HEK293T (cell line): ENCODE results near the gene DBH.

Experiments used
- CTCF ChIA-PET: fragments of 350-600 bp; formaldehyde crosslinking; extraction: SDS; loops from one replicate; lab custom pipeline; 2021; ENCODE audit warnings: antibody characterized with exemption, inconsistent platforms; lab: Yijun Ruan, JAX
- POLR2A ChIA-PET: fragments of 350-600 bp; formaldehyde crosslinking; extraction: SDS; loops from one replicate; lab custom pipeline; 2020; ENCODE audit warnings: antibody characterized with exemption, inconsistent platforms; lab: Yijun Ruan, JAX
- DNase-seq: peaks from one replicate; pipeline ENCODE4 v3.0.0; 2012; ENCODE audit warnings: mixed read lengths; ENCODE audit errors: extremely low spot score
- ARNT ChIP-seq: fragments of 450-650 bp; IDR thresholded peaks from 2 replicates; pipeline ENCODE4 v1.6.1; 2017; ENCODE audit warnings: mild to moderate bottlenecking
- BHLHE40 ChIP-seq: fragments of 450-650 bp; IDR thresholded peaks from 2 replicates; pipeline ENCODE4 v1.6.1; 2016; ENCODE audit warnings: mild to moderate bottlenecking, moderate library complexity, borderline replicate concordance
- CTBP1 ChIP-seq: fragments of 450-650 bp; IDR thresholded peaks from 2 replicates; pipeline ENCODE4 v1.6.1; 2016; ENCODE audit warnings: borderline replicate concordance
- ELF4 ChIP-seq: fragments of 450-650 bp; IDR thresholded peaks from 2 replicates; pipeline ENCODE4 v1.6.1; 2017; ENCODE audit warnings: antibody characterized with exemption
- FOXA1 ChIP-seq: fragments of 450-650 bp; IDR thresholded peaks from 2 replicates; pipeline ENCODE4 v1.6.1; 2016; ENCODE audit warnings: mild to moderate bottlenecking
- FOXK2 ChIP-seq: fragments of 450-650 bp; IDR thresholded peaks from 2 replicates; pipeline ENCODE4 v1.6.1; 2016; ENCODE audit warnings: mild to moderate bottlenecking
- FOXM1 ChIP-seq: fragments of 450-650 bp; IDR thresholded peaks from 2 replicates; pipeline ENCODE4 v1.6.1; 2017; ENCODE audit warnings: mild to moderate bottlenecking, borderline replicate concordance
- HDGF ChIP-seq: fragments of 450-650 bp; IDR thresholded peaks from 2 replicates; pipeline ENCODE4 v1.6.1; 2017; ENCODE audit warnings: antibody characterized with exemption, borderline replicate concordance
- L3MBTL2 ChIP-seq: fragments of 450-650 bp; conservative IDR thresholded peaks from 2 replicates; pipeline ENCODE4 v1.6.1; 2016; ENCODE audit warnings: mild to moderate bottlenecking
- LEF1 ChIP-seq: fragments of 450-650 bp; IDR thresholded peaks from 2 replicates; pipeline ENCODE4 v1.6.1; 2017; ENCODE audit warnings: mild to moderate bottlenecking, borderline replicate concordance
- NFRKB ChIP-seq: fragments of 450-650 bp; IDR thresholded peaks from 2 replicates; pipeline ENCODE4 v1.6.1; 2016; ENCODE audit warnings: mild to moderate bottlenecking, moderate library complexity
- SP1 ChIP-seq: fragments of 450-650 bp; IDR thresholded peaks from 2 replicates; pipeline ENCODE4 v1.6.1; 2017
- SUZ12 ChIP-seq: fragments of 450-650 bp; IDR thresholded peaks from 2 replicates; pipeline ENCODE4 v1.6.1; 2016; ENCODE audit warnings: mild to moderate bottlenecking
- TARDBP ChIP-seq: fragments of 450-650 bp; IDR thresholded peaks from 2 replicates; pipeline ENCODE4 v1.6.1; 2016
- ZNF384 ChIP-seq: fragments of 450-650 bp; IDR thresholded peaks from 2 replicates; pipeline ENCODE4 v1.6.1; 2016
- TF ChIP-seq, protein P1 (sequence below): fragments of 450-650 bp; IDR thresholded peaks from 2 replicates; pipeline ENCODE4 v1.6.1; 2016

The DBH gene

DNA sequence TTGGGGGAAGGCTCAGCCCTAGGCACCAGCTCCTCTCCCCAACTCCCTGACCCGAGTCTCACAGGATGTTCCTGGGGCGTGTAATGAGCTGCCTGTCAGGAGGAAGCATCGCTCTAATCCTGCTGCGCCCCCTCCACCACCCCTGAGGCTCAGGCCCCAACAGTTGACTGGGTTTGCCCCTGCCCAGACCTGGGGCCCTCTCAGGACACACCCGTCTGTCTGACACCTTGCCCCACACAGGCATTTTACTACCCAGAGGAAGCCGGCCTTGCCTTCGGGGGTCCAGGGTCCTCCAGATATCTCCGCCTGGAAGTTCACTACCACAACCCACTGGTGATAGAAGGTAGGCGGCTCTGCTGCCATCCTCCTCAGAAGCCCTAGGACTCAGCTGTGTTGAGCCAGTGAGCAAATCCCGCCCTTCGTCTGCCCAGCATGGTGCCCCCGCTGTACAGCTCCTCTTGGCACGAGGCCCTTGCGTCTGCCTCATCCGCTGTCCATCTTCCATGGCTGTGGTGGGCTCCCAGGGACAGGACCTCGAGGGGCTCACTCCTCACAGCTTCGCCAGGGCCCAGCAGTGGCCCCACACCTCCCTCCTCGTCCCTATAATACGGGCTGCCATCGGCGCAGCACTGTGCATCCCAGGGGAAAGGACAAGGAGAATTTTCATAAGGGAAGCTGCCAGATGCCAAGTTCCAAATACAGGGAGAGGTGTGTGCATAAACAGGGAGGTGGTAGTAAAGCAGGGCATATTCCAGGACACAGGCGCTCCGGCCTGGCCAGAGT, 8.0 kb downstream of the DBH start:
- CTCF ChIA-PET, result no interaction called here
- no peak for TF ChIP-seq L3MBTL2
- TF ChIP-seq, protein P1, sequence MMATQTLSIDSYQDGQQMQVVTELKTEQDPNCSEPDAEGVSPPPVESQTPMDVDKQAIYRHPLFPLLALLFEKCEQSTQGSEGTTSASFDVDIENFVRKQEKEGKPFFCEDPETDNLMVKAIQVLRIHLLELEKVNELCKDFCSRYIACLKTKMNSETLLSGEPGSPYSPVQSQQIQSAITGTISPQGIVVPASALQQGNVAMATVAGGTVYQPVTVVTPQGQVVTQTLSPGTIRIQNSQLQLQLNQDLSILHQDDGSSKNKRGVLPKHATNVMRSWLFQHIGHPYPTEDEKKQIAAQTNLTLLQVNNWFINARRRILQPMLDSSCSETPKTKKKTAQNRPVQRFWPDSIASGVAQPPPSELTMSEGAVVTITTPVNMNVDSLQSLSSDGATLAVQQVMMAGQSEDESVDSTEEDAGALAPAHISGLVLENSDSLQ, result no peak
- TF ChIP-seq ZNF384, result no peak
- TF ChIP-seq SP1, result no peak
- no peak for TF ChIP-seq LEF1
- TF ChIP-seq FOXM1, result no peak
- no peak for TF ChIP-seq BHLHE40
- TF ChIP-seq FOXA1, result no peak
- no peak for TF ChIP-seq SUZ12
- TF ChIP-seq FOXK2, result no peak
- no peak for TF ChIP-seq ELF4
- no peak for TF ChIP-seq CTBP1
- TF ChIP-seq NFRKB, result no peak
- no peak for TF ChIP-seq TARDBP
- no peak for TF ChIP-seq HDGF
- TF ChIP-seq ARNT, result no peak
- POLR2A ChIA-PET, result no interaction called here

DNA sequence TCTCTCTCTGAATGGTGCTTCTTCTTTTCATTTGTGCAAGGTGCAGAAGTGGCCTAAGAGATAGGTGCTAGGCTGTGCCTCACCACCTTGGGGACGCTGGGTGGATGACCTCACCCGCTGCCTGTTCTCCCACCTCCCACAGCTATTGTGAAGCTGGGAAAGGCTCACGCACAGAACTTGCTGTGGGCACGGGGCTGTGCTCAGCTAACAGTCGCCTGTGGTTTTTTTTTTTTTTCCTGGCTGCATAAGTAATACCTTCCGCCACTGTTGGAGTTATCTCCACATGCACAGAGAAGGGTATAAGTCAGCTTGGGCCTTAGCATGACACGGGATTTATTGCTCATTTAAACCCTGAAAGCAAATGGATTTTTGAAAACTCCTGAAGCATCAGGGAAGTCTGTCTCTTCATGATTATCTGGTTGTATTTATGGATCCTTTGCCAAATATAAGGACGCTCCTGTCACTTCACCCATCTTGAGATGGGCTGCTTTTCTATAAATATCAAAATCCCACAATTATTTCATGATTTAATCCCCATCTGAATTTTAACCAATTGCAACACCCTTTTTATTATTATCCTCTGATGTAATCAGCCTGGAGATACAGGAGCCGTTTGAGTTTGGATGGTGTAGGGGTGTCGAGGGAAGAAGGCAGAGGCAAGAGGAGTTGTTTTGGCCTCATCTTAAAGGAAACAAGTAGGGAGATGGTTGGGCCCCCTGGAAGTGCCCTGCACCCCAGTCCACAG, 9.0 kb downstream of the DBH start:
- ChIA-PET POLR2A (no interaction called here), CTCF (no interaction called here)
- TF ChIP-seq L3MBTL2 (no peak), ZNF384 (no peak), HDGF (no peak), FOXA1 (no peak), LEF1 (no peak), FOXK2 (no peak), FOXM1 (no peak), ARNT (no peak), BHLHE40 (no peak), TARDBP (no peak), NFRKB (no peak), SP1 (no peak), SUZ12 (no peak), ELF4 (no peak), CTBP1 (no peak)
- TF ChIP-seq, protein P1, result no peak
- DNase-seq, result no peak

More for the DNA sequence above, 8.0 kb downstream of the DBH start:
- DNase-seq, result no peak

DNA sequence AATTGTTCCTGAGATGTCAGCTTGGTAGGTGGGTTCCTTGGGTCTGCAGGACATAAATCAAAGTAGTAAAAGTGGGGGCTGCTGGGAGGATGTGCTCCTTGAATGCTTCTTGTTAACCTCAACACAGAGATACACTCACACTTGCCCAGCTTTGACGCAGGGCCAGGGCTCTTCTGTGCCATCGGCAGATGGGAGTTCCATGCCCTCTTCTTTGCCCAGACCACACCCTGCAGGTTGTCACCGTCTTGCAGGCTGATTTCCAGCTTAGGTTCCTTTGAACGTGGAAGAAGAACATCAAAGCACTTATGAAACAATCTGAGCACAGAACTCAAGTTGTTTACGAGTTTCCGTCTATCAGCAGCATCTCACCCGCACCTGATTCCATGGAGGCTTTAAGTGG, 11.0 kb downstream of the DBH start:
- TF ChIP-seq HDGF (no peak), FOXA1 (no peak)
- TF ChIP-seq, protein P1, result no peak
- ChIA-PET POLR2A (no interaction called here), CTCF (no interaction called here)
- DNase-seq, result no peak

DNA sequence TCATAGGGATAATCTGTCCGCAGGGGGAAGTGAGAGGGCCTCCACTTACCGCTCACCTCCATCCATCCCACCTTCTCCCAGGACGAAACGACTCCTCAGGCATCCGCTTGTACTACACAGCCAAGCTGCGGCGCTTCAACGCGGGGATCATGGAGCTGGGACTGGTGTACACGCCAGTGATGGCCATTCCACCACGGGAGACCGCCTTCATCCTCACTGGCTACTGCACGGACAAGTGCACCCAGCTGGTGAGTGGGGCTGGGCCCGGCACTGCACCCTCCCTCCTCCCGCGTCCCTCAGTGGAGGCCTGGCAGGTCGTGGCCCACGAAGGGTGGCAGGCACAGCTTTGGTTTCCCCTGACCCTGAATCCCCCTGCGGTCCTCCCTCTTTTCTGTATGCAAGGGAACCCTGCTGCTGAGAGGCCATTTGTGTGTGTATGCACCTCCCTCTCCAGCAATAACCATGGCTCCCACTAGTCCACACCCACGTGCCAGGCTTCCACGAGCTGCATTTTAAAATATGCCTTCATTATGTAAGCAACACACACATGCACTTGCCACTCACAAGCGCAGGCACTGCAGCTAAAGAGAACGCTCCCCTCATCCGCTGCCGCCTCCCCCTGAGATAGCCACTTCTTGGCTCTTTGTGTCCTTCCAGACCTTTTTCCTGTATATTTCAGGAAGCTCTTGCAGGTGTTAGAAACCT, 11.8 kb downstream of the DBH start:
- no peak for DNase-seq
- POLR2A ChIA-PET, result no interaction called here
- TF ChIP-seq FOXA1 (no peak), ZNF384 (no peak), ARNT (no peak), HDGF (no peak), NFRKB (no peak), TARDBP (no peak), ELF4 (no peak)
- TF ChIP-seq, protein P1, result no peak
- CTCF ChIA-PET, result no interaction called here

DNA sequence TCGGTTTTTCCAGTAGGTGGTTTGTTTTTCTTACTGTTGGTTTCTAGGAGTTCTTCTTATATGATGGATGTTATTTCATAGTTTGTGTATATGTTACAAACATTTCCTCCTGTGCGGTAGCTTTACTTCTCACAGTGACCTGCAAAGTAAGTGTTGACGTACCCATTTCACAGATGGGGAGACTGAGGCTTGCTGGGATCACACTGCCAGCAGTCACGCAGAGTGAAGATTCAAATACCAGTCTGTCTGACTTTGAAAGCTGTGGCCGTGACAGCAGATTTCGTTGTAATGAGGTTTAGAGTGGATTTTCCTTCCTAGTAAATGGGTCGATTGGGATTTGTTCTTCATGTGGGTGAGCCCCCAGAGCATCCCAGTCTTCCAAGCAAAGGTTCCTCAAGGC, 13.0 kb downstream of the DBH start:
- POLR2A ChIA-PET, result no interaction called here

More for the DNA sequence above, 13.0 kb downstream of the DBH start:
- no peak for DNase-seq
- TF ChIP-seq ARNT, result no peak
- no peak for TF ChIP-seq FOXM1
- no peak for TF ChIP-seq LEF1
- no peak for TF ChIP-seq SP1
- no peak for TF ChIP-seq SUZ12
- TF ChIP-seq ZNF384, result no peak
- TF ChIP-seq ELF4, result no peak
- no peak for TF ChIP-seq TARDBP
- CTCF ChIA-PET, result no interaction called here
